Vagina (tissue), 2 donors: ENCODE data around the gene UQCRH.

ENCODE experiments used
- POLR2A ChIP-seq, 2 donors: fragments of 450-650 bp; IDR thresholded peaks; one replicate each; pipeline ENCODE4 v1.6.1; 2017; ENCODE audit warnings: antibody characterized with exemption in 2 of 2, mild to moderate bottlenecking in 2 of 2, moderate library complexity in 2 of 2
- POLR2AphosphoS5 ChIP-seq, 2 donors: sonication (generic); formaldehyde crosslinking; IDR thresholded peaks; one replicate each; pipeline ENCODE4 v1.9.0; 2017; ENCODE audit warnings: antibody characterized with exemption in 2 of 2, mild to moderate bottlenecking in 2 of 2, low read depth in 1 of 2; ENCODE audit not compliant: insufficient read depth in 1 of 2
- TF ChIP-seq, protein P1 (sequence below), 3 experiments: fragments of 450-650 bp in 2 of 3; fragments of 200-600 bp in 1 of 3; sonication (generic) in 1 of 3; IDR thresholded peaks; one replicate each; pipeline ENCODE4 v1.5.1; 2017 to 2019; ENCODE audit warnings: antibody characterized with exemption in 3 of 3, mild to moderate bottlenecking in 2 of 3, moderate library complexity in 2 of 3

- TF ChIP-seq, protein P1, sequence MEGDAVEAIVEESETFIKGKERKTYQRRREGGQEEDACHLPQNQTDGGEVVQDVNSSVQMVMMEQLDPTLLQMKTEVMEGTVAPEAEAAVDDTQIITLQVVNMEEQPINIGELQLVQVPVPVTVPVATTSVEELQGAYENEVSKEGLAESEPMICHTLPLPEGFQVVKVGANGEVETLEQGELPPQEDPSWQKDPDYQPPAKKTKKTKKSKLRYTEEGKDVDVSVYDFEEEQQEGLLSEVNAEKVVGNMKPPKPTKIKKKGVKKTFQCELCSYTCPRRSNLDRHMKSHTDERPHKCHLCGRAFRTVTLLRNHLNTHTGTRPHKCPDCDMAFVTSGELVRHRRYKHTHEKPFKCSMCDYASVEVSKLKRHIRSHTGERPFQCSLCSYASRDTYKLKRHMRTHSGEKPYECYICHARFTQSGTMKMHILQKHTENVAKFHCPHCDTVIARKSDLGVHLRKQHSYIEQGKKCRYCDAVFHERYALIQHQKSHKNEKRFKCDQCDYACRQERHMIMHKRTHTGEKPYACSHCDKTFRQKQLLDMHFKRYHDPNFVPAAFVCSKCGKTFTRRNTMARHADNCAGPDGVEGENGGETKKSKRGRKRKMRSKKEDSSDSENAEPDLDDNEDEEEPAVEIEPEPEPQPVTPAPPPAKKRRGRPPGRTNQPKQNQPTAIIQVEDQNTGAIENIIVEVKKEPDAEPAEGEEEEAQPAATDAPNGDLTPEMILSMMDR (IDR thresholded peaks at IDR 0.05), result no peak
- TF ChIP-seq POLR2A (IDR thresholded peaks at IDR 0.05) (no peak), POLR2AphosphoS5 (IDR thresholded peaks at IDR 0.05; ENCODE audit: insufficient read depth in 1 of 2, low read depth in 1 of 2) (no peak)
Observed at GRCh38 chr1:46334030-46334384, 30.5 kb downstream of the UQCRH start.
